ENCODE data around the gene TRABD.

TRABD gene

DNA sequence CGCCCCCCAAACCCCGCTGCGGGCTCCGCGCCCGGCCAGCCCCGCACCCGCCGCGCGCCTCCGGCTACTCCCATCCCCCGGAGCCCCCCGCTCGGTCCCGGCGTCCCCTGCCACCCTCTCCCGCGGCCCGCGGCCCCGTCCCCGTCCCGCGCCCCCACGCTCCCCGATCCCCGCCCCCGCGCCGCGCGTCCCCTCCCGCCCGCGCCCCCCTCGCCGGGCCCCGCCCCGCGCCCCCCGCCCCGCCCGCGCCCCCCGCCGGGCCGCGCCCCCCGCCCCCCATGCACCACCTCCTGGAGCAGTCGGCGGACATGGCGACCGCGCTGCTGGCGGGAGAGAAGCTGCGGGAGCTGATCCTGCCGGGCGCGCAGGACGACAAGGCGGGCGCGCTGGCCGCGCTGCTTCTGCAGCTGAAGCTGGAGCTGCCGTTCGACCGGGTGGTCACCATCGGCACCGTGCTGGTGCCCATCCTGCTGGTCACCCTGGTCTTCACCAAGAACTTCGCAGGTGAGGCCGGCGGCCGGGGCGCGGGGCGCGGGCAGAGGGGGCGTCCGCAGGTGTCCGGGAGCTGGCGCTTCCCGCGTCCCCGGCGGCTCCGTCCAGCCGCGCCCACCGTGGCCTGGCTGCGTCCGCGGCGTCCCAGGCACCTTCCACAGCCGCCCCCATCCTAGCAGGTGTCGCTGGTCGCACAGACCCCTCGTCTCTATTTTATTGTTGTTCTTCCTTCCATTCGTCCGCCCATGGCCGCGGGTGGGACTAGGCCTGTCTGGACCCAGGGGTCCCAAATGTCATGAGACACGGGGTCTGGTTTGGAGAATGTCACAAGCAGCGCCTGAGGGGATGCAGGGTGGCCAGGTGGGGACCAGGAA, 15.0 kb upstream of the TRABD start, which contains the start of gene PANX2:
TSS of gene PANX2 (plus strand) at position 279 of the 866 bp plus-strand sequence. CDS start at position 279, 0 bp downstream.
- Histone ChIP-seq H3K9me2 (ENCODE audit: low read depth, low read length) (no peaks in the 10 kb centered on the region), H3K27ac (ENCODE audit: low read depth, low read length, poor library complexity, severe bottlenecking) (no peak within 1 kb of the TSS), H3K27me3 (ENCODE audit: insufficient read depth, low read length) (peaks cover 3% of the 10 kb centered on the region; the same call in 1 of the 2 replicates), H3K4me3 (ENCODE audit: low read depth, low read length, poor library complexity, severe bottlenecking) (peak within 1 kb of the TSS; percentile 59), H4K20me1 (ENCODE audit: insufficient read depth, low read length) (no peaks in the 10 kb centered on the region), H3K4me1 (ENCODE audit: insufficient read depth, low read length, severe bottlenecking) (peaks cover 10% of the 10 kb centered on the region), H3K9me3 (ENCODE audit: low read length) (no peaks in the 10 kb centered on the region), H3F3A (ENCODE audit: insufficient read depth, low read length) (peaks cover 4% of the 10 kb centered on the region; the same call in 1 of the 2 replicates), H2AFZ (ENCODE audit: low read length) (no peak within 1 kb of the TSS), H3K36me3 (ENCODE audit: insufficient read depth, low read length) (no peaks in the 10 kb centered on the region), H3K9ac (ENCODE audit: low read length) (no peak within 1 kb of the TSS; the same call in 1 of the 2 replicates), H3K79me2 (ENCODE audit: insufficient read depth, low read length) (no peaks in the 10 kb centered on the region), H3K4me2 (ENCODE audit: low read length) (peak within 1 kb of the TSS; percentile 54)
- TF ChIP-seq, protein P1, sequence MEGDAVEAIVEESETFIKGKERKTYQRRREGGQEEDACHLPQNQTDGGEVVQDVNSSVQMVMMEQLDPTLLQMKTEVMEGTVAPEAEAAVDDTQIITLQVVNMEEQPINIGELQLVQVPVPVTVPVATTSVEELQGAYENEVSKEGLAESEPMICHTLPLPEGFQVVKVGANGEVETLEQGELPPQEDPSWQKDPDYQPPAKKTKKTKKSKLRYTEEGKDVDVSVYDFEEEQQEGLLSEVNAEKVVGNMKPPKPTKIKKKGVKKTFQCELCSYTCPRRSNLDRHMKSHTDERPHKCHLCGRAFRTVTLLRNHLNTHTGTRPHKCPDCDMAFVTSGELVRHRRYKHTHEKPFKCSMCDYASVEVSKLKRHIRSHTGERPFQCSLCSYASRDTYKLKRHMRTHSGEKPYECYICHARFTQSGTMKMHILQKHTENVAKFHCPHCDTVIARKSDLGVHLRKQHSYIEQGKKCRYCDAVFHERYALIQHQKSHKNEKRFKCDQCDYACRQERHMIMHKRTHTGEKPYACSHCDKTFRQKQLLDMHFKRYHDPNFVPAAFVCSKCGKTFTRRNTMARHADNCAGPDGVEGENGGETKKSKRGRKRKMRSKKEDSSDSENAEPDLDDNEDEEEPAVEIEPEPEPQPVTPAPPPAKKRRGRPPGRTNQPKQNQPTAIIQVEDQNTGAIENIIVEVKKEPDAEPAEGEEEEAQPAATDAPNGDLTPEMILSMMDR (IDR thresholded peaks at IDR 0.05; ENCODE audit: low read length), result no peak
- TF ChIP-seq EZH2 (IDR thresholded peaks at IDR 0.05; ENCODE audit: borderline replicate concordance, low read length), result no peak

DNA sequence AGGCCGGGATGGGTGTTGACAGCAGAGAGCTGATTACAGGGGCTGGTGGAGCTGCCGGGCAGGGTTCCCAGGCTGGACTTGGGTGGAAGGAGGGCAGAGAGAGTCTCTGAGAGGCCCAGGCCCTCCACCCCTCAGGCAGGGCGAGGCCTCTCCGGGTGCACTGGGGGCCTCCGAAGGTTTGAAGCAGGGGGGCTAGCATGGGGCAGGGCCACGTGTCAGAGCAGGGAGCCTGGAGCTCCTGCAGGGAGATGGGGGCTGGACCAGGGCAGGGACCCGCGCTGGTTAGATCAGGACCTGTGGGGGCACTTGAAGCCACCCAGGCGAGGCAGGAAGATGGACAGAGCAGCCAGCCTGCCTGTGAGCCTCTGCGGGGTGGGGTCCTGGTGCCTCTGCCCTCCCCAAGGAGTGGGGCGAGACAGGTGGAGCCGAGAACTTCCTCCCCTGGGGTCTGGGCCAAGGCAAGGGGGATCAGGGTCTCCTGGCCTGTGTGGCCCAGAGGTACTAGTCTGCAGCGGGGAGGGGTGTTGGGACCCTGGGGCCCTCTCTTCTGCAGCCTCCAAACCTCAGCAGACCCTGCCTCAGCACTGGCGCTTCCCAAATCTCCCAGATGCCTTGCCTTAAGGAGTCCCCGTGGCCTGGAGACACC, 14.3 kb upstream of the TRABD start:
- Histone ChIP-seq H3K4me1 (ENCODE audit: insufficient read depth, low read length, severe bottlenecking) (peaks cover 18% of the 10 kb centered on the region), H3K4me3 (ENCODE audit: low read depth, low read length, poor library complexity, severe bottlenecking) (no peak overlapping the region), H3K9me3 (ENCODE audit: low read length) (no peaks in the 10 kb centered on the region), H3F3A (ENCODE audit: insufficient read depth, low read length) (peaks cover 4% of the 10 kb centered on the region; the same call in 1 of the 2 replicates), H3K9me2 (ENCODE audit: low read depth, low read length) (no peaks in the 10 kb centered on the region), H3K79me2 (ENCODE audit: insufficient read depth, low read length) (no peaks in the 10 kb centered on the region), H3K9ac (ENCODE audit: low read length) (no peak overlapping the region), H2AFZ (ENCODE audit: low read length) (no peak overlapping the region), H3K36me3 (ENCODE audit: insufficient read depth, low read length) (no peaks in the 10 kb centered on the region), H3K4me2 (ENCODE audit: low read length) (peak overlapping the region; percentile 51; the same call in 1 of the 2 replicates), H4K20me1 (ENCODE audit: insufficient read depth, low read length) (no peaks in the 10 kb centered on the region), H3K27ac (ENCODE audit: low read depth, low read length, poor library complexity, severe bottlenecking) (no peak overlapping the region), H3K27me3 (ENCODE audit: insufficient read depth, low read length) (peaks cover 3% of the 10 kb centered on the region; the same call in 1 of the 2 replicates)
- TF ChIP-seq, protein P1 (IDR thresholded peaks at IDR 0.05; ENCODE audit: low read length), result no peak

DNA sequence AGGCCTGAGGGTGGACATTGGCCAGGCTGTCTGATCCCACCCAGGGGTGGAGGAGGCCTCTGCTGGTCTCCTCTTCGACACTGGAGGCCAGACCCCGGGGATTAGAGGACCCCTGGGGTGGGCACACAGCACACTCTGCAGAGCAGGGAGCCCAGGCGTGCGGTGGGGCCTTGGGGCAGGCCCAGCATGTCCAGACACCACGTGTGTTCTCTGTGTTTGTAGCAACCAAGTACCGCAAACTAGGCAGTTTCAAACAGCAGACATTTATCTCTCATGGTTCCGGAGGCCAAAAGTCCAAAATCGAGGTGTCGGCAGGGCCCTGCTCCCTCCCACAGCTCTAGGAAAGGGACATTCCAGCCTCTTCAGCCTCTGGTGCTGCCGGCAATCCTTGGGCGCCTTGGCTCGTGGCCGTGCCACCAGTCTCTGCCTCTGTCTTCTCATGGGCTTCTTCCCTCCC, 13.7 kb upstream of the TRABD start:
- Histone ChIP-seq H2AFZ (ENCODE audit: low read length) (no peak overlapping the region), H3K27me3 (ENCODE audit: insufficient read depth, low read length) (peaks cover 3% of the 10 kb centered on the region; the same call in 1 of the 2 replicates), H3K4me3 (ENCODE audit: low read depth, low read length, poor library complexity, severe bottlenecking) (no peak overlapping the region), H3K9me2 (ENCODE audit: low read depth, low read length) (no peaks in the 10 kb centered on the region), H3K9me3 (ENCODE audit: low read length) (no peaks in the 10 kb centered on the region), H4K20me1 (ENCODE audit: insufficient read depth, low read length) (no peaks in the 10 kb centered on the region), H3K4me2 (ENCODE audit: low read length) (no peak overlapping the region; the same call in 1 of the 2 replicates), H3K79me2 (ENCODE audit: insufficient read depth, low read length) (no peaks in the 10 kb centered on the region), H3K27ac (ENCODE audit: low read depth, low read length, poor library complexity, severe bottlenecking) (no peak overlapping the region), H3K4me1 (ENCODE audit: insufficient read depth, low read length, severe bottlenecking) (peaks cover 24% of the 10 kb centered on the region), H3K9ac (ENCODE audit: low read length) (no peak overlapping the region), H3F3A (ENCODE audit: insufficient read depth, low read length) (peaks cover 4% of the 10 kb centered on the region; the same call in 1 of the 2 replicates), H3K36me3 (ENCODE audit: insufficient read depth, low read length) (no peaks in the 10 kb centered on the region)
- TF ChIP-seq, protein P1 (IDR thresholded peaks at IDR 0.05; ENCODE audit: low read length), result no peak
- no peak for TF ChIP-seq EZH2 (IDR thresholded peaks at IDR 0.05; ENCODE audit: borderline replicate concordance, low read length)
